ENCODE measurements around the gene CFD.

DNA sequence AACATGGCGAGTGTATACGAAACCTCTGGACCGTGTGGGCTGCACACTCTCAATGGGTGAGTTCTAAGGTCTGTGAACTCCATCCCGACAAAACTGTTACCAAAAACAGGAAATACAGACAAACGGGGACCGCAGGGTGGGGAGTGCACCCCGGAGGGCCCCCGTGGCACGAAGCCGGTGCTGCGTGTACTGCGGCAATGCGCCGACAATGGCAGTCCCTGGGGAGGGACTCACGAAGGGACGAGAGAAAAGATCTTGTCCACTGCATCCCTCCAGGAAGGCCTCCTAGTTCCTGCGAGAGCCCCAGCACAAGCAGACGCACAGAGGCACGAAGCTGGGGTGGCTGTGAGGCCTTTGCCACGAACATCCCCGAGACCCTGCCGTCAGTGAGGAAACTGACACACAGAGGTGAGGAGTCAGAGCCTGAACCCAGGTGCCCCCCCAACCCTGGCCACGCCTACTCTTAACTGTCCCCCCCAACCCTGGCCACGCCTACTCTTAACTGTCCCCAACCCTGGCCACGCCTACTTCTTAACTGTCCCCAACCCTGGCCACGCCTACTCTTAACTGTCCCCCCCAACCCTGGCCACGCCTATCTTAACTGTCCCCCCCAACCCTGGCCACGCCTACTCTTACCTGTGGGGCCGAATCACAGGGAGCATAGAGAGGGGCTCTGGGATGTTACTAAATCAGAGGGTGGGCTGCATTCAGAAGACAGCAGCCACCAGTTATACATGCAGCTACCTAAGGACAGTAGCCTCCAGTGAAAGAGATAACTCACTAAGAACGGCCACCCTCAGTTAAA is 29.3 kb downstream of the CFD start:
- TF ChIP-seq, protein P1, sequence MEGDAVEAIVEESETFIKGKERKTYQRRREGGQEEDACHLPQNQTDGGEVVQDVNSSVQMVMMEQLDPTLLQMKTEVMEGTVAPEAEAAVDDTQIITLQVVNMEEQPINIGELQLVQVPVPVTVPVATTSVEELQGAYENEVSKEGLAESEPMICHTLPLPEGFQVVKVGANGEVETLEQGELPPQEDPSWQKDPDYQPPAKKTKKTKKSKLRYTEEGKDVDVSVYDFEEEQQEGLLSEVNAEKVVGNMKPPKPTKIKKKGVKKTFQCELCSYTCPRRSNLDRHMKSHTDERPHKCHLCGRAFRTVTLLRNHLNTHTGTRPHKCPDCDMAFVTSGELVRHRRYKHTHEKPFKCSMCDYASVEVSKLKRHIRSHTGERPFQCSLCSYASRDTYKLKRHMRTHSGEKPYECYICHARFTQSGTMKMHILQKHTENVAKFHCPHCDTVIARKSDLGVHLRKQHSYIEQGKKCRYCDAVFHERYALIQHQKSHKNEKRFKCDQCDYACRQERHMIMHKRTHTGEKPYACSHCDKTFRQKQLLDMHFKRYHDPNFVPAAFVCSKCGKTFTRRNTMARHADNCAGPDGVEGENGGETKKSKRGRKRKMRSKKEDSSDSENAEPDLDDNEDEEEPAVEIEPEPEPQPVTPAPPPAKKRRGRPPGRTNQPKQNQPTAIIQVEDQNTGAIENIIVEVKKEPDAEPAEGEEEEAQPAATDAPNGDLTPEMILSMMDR (IDR thresholded peaks at IDR 0.05), result no peak
- no peak for TF ChIP-seq EP300 (IDR thresholded peaks at IDR 0.05)
- no peak for TF ChIP-seq POLR2A (IDR thresholded peaks at IDR 0.05)
